OCI-M2 (cell line): Measurements from ENCODE around the gene CTNNA3.

Experiments used
- DNase-seq: peaks from one replicate; lab custom pipeline; 2025; ENCODE audit not compliant: unreplicated experiment; lab: John Stamatoyannopoulos, UW

Gene CTNNA3

DNA sequence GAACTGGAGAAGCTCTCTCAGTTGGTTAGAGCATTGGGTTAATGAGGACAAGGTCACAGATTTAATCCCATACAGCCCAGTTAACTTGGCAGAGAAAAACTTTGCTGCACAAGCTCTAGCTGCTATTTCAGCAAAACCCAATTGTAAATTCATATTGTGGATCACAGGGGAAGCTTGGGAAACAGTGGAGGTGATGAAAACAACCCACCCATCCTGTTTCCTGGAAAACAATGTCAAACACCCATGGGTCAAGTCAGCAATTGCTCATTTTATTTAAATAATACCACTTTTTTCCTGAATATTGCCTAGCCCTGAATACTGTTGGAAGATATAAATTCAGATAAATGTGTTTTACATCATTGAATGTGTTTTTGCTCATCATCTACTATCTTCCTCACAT, 1670.8 kb downstream of the CTNNA3 start:
- no peak for DNase-seq

DNA sequence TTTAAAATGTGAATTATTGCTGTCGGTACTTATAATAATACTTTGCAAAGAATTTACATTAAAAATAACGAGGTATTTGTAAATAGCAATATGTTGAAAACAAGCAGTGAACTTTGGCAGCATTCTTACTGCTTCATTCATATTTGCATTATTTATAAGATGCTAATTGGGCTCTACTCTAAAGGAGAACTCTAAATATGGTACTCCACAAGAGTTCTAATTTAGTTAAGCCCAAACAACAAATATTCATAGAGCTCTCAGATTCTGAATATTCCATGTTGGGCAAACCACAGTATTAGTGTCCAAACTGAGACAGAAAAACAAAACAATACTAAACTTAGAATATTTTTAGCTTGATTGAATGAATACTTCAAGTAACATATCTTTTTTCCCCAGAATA, 1674.6 kb downstream of the CTNNA3 start:
- no peak for DNase-seq

DNA sequence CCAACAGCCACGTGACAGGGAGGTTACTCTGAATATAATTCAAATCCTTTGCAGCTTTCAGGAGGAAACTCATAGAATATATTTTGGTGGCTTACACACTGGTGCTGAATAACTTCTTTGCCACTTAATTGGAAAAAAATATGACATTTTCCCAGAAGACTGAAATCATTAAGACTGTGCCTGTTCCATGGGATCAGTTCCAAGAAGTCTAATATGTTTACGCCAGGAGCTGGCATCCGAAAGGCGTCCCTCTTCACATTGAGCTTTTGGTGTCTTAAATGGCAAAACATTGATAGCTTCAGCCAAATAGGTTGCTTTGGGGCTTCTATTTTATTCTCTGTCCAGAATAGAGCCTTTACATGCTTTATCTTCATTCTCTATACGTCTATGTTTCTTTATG, 1687.8 kb downstream of the CTNNA3 start:
- no peak for DNase-seq

GRCh38 chr10:66006411-66006810, 1689.6 kb downstream of the CTNNA3 start:
- no peak for DNase-seq

DNA sequence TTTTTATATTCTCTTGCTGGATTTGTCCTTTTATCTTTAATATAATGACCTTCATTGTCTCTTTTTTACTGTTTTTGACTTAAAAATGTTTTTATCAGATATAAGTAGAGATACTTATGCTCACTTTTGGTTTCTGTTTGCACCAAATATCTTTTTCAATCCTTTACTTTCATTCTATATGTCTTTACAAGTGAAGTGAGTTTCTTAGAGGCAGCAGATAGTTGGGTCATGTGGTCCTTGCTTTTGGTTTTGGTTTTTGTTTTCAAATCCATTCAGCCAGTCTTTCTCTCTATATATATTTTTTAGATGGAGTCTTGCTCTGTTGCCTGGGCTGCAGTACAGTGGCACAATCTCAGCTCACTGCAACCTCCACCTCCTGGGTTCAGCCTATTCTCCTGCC, 1702.5 kb downstream of the CTNNA3 start:
- no peak for DNase-seq

GRCh38 chr10:65968871-65969270, 1727.1 kb downstream of the CTNNA3 start:
- DNase-seq = no peak

- no peak for DNase-seq
These were observed 1727.6 kb downstream of the CTNNA3 start for GRCh38 chr10:65968437-65968836.

GRCh38 chr10:65964205-65964604, 1731.8 kb downstream of the CTNNA3 start:
- DNase-seq = no peak

- DNase-seq = no peak
These were observed 1743.9 kb downstream of the CTNNA3 start for GRCh38 chr10:65952086-65952485.

- no peak for DNase-seq
These were observed 1745.9 kb downstream of the CTNNA3 start for GRCh38 chr10:65950075-65950474.

- no peak for DNase-seq
These were observed 1746.5 kb downstream of the CTNNA3 start for GRCh38 chr10:65949526-65949925.

GRCh38 chr10:65945061-65945460, 1750.9 kb downstream of the CTNNA3 start:
- DNase-seq = no peak

DNA sequence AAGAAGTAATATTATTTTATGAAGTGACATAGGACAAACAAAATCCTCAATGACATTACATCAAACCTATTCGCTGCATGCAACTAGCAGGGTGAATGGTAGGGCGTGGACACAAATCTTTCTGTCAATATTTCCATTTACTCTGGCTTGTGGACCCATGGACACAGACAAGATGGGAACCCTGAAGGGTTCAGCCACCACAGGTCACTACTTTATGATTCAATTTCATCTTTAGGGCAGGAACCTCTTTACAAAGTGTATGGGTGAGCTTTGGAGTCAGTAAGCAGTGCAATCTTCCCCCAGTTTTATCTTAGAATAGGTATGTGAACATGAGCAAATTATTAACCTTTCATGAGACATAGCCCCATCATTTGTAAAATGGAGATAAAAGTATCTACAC, 1752.5 kb downstream of the CTNNA3 start:
- no peak for DNase-seq

- no peak for DNase-seq
These were observed 1755.0 kb downstream of the CTNNA3 start for GRCh38 chr10:65940816-65941662.

- no peak for DNase-seq
These were observed 1755.9 kb downstream of the CTNNA3 start for GRCh38 chr10:65940105-65940504.

DNA sequence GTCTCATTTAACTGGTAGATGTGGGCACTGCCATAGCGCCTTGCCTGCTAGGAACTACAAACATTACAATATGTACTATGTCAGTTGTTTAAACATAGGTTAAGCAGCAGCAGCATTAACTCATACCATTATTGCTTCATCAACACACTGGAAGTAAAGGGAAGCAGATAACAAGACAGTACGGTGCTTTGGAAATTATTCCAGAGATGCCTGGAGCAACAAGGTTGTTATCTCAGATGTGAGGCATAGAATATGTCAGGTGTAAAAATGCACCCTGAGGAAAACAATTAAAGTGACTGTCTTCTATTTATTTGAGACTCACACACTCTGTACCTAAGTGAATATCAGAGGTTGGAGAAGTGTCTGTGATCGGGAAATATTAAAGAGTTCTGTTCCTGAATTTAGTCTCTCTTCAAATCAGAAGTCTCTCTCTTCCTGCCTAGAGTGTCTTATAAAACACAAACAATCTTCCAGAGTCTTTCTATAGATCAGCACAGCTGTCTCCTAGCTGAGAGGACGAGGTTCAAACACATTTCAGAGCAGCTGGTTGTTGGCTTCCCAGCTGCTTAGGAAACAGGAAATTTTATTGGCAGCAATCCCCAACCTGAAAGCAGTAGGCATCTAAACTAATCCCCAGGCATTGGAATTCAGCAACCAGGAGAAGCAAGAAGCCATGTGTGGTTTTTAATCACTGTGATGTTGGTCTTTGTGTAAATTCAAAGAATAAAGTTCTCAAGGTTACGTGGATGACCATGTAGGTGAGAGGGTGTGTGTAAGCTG, 1764.5 kb downstream of the CTNNA3 start:
- DNase-seq = no peak

DNA sequence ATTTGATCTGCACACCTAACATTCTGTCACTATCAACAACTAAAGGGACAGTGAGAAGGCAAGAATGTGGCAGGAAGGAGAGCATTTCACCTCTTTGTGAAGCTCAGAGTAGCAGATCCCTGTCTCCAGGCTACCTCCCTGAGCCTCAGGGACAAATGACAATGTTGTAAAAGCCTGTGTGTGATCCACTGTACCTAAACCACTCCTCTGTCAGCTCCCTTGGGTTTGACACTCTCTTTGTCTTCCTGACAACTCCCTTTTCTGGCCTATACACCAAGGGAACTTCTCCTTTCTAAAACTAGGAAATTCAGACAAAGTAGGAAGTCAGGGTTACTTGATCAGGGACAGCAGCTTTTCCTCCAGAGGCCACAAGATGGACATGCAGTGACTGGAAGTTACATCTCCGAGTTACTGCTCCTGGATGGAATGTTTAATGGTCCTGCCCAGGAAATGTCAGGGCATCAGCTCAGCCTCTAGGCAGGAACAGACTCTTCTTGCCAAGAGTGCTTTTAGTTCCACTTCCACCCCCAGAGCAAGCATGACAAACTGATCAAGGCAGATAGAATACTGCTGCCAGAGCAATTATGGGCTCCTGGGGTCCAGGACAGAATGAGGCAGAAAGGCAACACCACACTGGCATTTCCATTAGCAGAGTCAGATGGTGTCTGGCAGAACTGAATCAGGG, 1784.7 kb downstream of the CTNNA3 start:
- DNase-seq = no peak

DNA sequence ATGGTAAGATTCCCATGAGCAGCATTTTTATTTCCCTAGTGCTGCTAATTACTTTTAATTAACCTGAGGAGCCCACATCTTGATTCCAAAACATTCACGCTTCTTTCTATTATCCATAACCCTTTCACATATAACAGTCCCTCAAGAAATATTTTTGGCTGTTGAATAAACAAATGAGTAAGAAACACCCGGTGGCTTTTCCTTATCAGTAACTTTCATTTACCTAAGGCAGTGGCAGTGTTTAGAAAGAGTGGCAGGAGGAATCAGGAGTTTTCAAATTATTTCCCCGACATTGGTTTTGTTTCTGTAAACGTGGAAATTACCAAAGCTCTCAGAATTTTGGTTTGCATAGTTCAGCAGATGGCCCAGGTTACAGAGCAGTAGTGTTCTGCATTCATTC, 1785.8 kb downstream of the CTNNA3 start:
- no peak for DNase-seq

- no peak for DNase-seq
These were observed 1788.7 kb downstream of the CTNNA3 start for GRCh38 chr10:65907199-65907712.

GRCh38 chr10:65903620-65904019, 1792.4 kb downstream of the CTNNA3 start:
- no peak for DNase-seq

DNA sequence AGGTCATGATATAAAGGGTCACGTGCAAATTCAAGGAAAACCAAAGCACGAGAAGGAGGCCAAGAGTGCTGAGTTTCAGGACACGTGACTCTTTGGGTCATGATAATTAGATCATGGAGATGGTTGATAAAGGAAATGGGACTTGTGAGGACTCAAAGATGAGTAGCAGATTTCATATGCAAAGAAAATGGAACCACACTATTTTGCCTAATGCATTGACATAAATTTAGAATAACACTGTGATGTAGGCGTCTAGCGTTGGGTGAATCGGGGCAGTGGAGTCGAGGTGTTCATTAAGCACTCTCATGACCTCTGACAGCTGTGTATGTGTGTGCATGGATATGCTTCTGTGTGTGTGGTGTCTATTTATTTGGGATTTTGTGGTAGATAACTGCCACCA, 1795.7 kb downstream of the CTNNA3 start:
- DNase-seq = no peak

DNA sequence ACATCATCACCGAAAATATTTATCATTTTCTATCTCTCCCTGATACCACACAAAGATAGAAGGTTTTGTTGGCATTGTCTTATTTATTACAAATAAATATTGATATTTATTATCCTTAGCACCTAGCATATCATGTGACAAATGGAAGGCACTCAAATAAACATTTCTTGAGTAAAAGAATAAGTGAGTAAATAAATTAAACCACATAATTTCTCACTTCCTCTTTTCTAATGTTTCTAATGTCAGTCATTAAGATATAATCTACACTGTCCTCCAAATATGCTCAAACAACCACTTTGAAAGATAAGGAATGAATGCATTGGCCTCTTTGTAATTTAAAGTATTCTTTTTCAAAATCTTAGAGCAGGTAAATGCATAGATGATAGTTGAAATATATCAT, 1797.9 kb downstream of the CTNNA3 start:
- DNase-seq = no peak
